GM21360 (cell line): Measurements from ENCODE around the gene BEX3.
A peak's percentile ranks its signal among the peaks of the same experiment; 100 is the strongest.
"Not testable (repeated sequence)": the region's sequence is repeated elsewhere in the genome, so short reads cannot be mapped to it uniquely, and the experiment has no call there.

Source experiments
- ATAC-seq: cut with Tn5 transposase; IDR thresholded peaks from one replicate; pipeline ENCODE4 v1.9.1; 2021; ENCODE audit warnings: mild to moderate bottlenecking, moderate library complexity; ENCODE audit not compliant: unreplicated experiment

BEX3 gene

GRCh38 chrX:103378990-103379389 lies 2.7 kb downstream of the BEX3 start:
- ATAC-seq = no peak

GRCh38 chrX:103382877-103383276 lies 6.5 kb downstream of the BEX3 start:
- ATAC-seq = no peak

GRCh38 chrX:103384672-103385071 lies 8.3 kb downstream of the BEX3 start:
- no peak for ATAC-seq

GRCh38 chrX:103385283-103385830 lies 9.0 kb downstream of the BEX3 start:
- ATAC-seq = not testable (repeated sequence)

- ATAC-seq = no peak
These were observed 10.0 kb downstream of the BEX3 start for GRCh38 chrX:103386332-103386731.

- ATAC-seq = no peak
These were observed 17.1 kb downstream of the BEX3 start for GRCh38 chrX:103393487-103393886.

- no peak for ATAC-seq
These were observed 19.8 kb downstream of the BEX3 start for GRCh38 chrX:103396186-103396585.

- no peak for ATAC-seq
These were observed 20.3 kb downstream of the BEX3 start for GRCh38 chrX:103396660-103397059.

GRCh38 chrX:103397707-103398106 lies 21.4 kb downstream of the BEX3 start:
- no peak for ATAC-seq

- no peak for ATAC-seq
These were observed 22.1 kb downstream of the BEX3 start for GRCh38 chrX:103398421-103398864.

- ATAC-seq = no peak
These were observed 23.4 kb downstream of the BEX3 start for GRCh38 chrX:103399744-103400143.

- no peak for ATAC-seq
These were observed 24.6 kb downstream of the BEX3 start for GRCh38 chrX:103400931-103401330.

GRCh38 chrX:103404231-103405008 lies 28.1 kb downstream of the BEX3 start:
- ATAC-seq = peak; percentile 96

GRCh38 chrX:103405009-103405333 lies 28.6 kb downstream of the BEX3 start:
- peak; percentile 31 for ATAC-seq

GRCh38 chrX:103406256-103406655 lies 29.9 kb downstream of the BEX3 start:
- no peak for ATAC-seq

- ATAC-seq = no peak
These were observed 31.4 kb downstream of the BEX3 start for GRCh38 chrX:103407776-103408175.

- not testable (repeated sequence) for ATAC-seq
These were observed 35.4 kb downstream of the BEX3 start for GRCh38 chrX:103411721-103412120.

- no peak for ATAC-seq
These were observed 37.5 kb downstream of the BEX3 start for GRCh38 chrX:103413705-103414387.

GRCh38 chrX:103414561-103414960 lies 38.2 kb downstream of the BEX3 start:
- no peak for ATAC-seq

GRCh38 chrX:103415068-103415467 lies 38.7 kb downstream of the BEX3 start:
- ATAC-seq = no peak

GRCh38 chrX:103415528-103415927 lies 39.2 kb downstream of the BEX3 start:
- no peak for ATAC-seq

- ATAC-seq = no peak
These were observed 41.0 kb downstream of the BEX3 start for GRCh38 chrX:103417370-103417769.
